BJ (cell line): Measurements from ENCODE around the gene PCNX2. TPM values are rescaled to one million over a fixed set of nuclear protein-coding genes. Genes with fewer than 3 reads are reported as not detected.

Source experiments
- CTCF ChIA-PET: fragments of 350-600 bp; formaldehyde crosslinking; extraction: SDS; loops from one replicate; lab custom pipeline; 2021; ENCODE audit warnings: antibody characterized with exemption, inconsistent platforms; lab: Yijun Ruan, JAX
- POLR2A ChIA-PET: fragments of 300-600 bp; sonication (Branson Sonifier 250); formaldehyde crosslinking; extraction: SDS; loops from one replicate; lab custom pipeline; 2021; ENCODE audit warnings: antibody characterized with exemption; lab: Charles Lee
- DNase-seq: peaks from one replicate; pipeline ENCODE4 v3.0.0-alpha.2; 2011; ENCODE audit warnings: low read depth
- H3K27me3 ChIP-seq: 2 replicates; pipeline ENCODE4 v1.6.0; 2011; ENCODE audit warnings: low read length; ENCODE audit not compliant: control insufficient read depth, insufficient read depth
- H3K36me3 ChIP-seq: 2 replicates; pipeline ENCODE4 v1.5.1; 2011; ENCODE audit warnings: low read length; ENCODE audit not compliant: control insufficient read depth, insufficient read depth
- H3K4me3 ChIP-seq: 2 replicates; pipeline ENCODE4 v1.5.1; 2011; ENCODE audit warnings: low read depth, mild to moderate bottlenecking, control low read depth, low read length
- polyA plus RNA-seq: library from polyadenylated mRNA; depleted of rRNA; stranded (reverse); fragments of >200 nt; gene quantifications from 2 replicates; pipeline ENCODE4 v1.2.3, GENCODE V29; 2011
- TF ChIP-seq, protein P1 (sequence below): IDR thresholded peaks from 2 replicates; pipeline ENCODE4 v1.5.1; 2011; ENCODE audit warnings: low read depth, mild to moderate bottlenecking, control low read depth, inconsistent platforms, low read length, moderate library complexity; ENCODE audit not compliant: insufficient read depth

PCNX2 gene
- polyA plus RNA-seq, 1 experiment = 10.1 TPM

DNA sequence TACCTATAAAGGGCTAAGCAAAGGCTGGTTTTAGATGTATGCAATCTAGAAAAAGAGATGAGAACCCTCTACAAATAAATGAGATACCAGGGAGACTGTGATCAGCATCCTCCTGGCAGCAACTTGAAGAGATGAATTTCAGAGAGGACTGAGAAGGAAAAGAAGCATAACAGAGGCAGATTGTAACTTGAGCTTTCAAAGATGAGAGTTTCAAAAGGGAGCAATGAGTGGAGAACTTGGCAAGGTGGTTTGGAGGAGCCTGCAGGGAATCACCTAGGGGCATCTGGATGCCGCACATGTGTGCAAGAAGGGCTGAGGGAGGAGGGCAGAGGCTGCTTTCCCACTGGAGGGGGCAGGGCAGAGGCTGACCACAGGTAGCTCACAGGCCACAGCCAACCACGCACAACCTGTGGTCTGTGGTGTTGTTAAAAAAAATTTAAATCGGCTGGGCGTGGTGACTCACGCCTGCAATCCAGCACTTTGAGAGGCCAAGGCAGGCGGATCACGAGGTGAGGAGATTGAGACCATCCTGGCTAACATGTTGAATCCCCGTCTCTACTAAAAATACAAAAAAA is 50.2 kb downstream of the PCNX2 start:
- DNase-seq = no peak
- Histone ChIP-seq H3K4me3 (no peak overlapping the region), H3K36me3 (no peaks in the 10 kb centered on the region), H3K27me3 (no peaks in the 10 kb centered on the region)
- POLR2A ChIA-PET = no interaction called here
- CTCF ChIA-PET = no interaction called here
- TF ChIP-seq, protein P1, sequence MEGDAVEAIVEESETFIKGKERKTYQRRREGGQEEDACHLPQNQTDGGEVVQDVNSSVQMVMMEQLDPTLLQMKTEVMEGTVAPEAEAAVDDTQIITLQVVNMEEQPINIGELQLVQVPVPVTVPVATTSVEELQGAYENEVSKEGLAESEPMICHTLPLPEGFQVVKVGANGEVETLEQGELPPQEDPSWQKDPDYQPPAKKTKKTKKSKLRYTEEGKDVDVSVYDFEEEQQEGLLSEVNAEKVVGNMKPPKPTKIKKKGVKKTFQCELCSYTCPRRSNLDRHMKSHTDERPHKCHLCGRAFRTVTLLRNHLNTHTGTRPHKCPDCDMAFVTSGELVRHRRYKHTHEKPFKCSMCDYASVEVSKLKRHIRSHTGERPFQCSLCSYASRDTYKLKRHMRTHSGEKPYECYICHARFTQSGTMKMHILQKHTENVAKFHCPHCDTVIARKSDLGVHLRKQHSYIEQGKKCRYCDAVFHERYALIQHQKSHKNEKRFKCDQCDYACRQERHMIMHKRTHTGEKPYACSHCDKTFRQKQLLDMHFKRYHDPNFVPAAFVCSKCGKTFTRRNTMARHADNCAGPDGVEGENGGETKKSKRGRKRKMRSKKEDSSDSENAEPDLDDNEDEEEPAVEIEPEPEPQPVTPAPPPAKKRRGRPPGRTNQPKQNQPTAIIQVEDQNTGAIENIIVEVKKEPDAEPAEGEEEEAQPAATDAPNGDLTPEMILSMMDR = no peak

DNA sequence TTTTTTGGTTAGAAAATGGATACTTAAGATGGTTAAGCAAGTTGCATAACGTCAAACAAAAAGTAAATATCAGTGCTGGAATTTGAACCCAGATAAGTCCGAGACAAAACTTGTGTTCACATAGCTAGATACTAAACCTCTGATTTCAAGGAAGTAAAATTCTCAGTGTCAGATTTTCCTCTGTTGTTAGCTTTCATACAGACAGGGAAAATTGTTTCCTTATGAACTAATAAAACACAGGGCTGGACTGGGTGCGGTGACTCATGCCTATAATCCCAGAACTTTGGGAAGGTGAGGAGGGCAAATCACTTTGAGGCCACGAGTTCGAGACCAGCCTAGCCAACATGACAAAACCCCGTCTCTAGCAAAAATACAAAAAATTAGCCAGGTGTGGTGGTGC is 51.3 kb downstream of the PCNX2 start:
- no peaks in the 10 kb centered on the region for H3K27me3 ChIP-seq
- DNase-seq = peak; percentile 49
- POLR2A ChIA-PET = no interaction called here
- CTCF ChIA-PET = interaction anchor here (0.9 kb wide), 1 partner anchor 615 kb away, joined by 4 read pairs; the partner anchor contains the start of gene SIPA1L2
- no peak overlapping the region for H3K4me3 ChIP-seq
- TF ChIP-seq, protein P1 = no peak
- H3K36me3 ChIP-seq = no peaks in the 10 kb centered on the region

DNA sequence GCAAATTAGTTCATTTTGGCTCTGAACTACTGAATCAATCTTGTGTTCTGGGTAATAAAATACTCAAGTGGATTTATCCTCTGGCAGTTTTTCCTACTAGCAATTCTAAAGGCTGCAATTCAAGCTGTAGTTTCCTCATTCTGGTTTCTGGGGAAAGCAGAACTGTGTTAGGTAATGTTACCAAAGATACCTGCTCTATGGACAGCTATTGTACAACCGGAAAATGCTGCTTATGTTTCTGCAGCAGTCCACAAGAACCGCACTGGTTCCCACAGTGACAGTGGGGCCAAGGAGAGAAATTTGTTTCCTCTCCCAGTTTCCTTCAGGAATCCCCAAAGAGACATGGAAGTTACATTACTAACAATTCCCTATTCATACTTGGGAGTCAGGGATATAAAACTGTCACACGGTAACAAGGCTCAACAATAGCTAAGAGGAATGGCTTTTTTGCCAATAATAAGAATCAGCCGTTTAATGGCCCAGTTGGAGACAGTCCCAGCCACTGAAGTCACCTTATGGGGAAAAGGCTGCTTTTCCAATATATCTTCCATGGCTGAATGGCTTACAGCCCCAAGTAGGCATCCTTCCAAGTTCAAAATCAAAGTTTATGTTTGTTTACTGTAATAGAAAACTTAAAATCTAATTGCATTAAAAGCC is 52.6 kb downstream of the PCNX2 start:
- ChIA-PET POLR2A (no interaction called here), CTCF (interaction anchor here (0.5 to 1.6 kb wide), 3 partner anchors 12 to 1210 kb away, joined by 3 read pairs; no protein-coding TSS in a partner anchor)
- TF ChIP-seq, protein P1 = no peak
- Histone ChIP-seq H3K4me3 (no peak overlapping the region), H3K27me3 (no peaks in the 10 kb centered on the region), H3K36me3 (no peaks in the 10 kb centered on the region)
- no peak for DNase-seq

DNA sequence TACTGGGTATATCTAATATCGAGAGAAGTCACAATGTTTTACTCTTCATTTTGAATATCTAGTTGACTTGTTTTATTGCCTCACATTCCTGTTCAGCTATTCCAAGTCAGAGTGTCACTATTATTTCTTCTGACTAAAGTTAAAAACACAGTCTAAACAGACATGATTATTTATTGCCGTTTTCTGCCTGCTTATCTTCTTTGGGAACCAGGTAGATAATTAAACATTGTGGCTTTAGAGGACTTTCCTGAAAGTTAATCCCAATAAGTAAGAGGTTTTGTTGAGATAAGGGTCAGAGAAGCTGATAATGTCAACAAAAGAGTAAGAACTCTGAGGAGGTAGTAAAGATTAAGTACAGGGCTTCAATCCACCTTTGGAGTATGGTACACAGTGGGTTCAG is 53.8 kb downstream of the PCNX2 start:
- TF ChIP-seq, protein P1 = no peak
- no peaks in the 10 kb centered on the region; the same call in 1 of the 2 replicates for H3K36me3 ChIP-seq
- H3K27me3 ChIP-seq = no peaks in the 10 kb centered on the region
- ChIA-PET POLR2A (no interaction called here), CTCF (interaction anchor here (1.0 to 1.6 kb wide), 5 partner anchors 10 to 605 kb away, joined by 3 to 5 read pairs (median 3); no protein-coding TSS in a partner anchor)
- no peak for DNase-seq
- H3K4me3 ChIP-seq = no peak overlapping the region
